ENCODE results near the gene HBE1.
"Not testable (repeated sequence)": the region's sequence is repeated elsewhere in the genome, so short reads cannot be mapped to it uniquely, and the experiment has no call there.

HBE1 gene

DNA sequence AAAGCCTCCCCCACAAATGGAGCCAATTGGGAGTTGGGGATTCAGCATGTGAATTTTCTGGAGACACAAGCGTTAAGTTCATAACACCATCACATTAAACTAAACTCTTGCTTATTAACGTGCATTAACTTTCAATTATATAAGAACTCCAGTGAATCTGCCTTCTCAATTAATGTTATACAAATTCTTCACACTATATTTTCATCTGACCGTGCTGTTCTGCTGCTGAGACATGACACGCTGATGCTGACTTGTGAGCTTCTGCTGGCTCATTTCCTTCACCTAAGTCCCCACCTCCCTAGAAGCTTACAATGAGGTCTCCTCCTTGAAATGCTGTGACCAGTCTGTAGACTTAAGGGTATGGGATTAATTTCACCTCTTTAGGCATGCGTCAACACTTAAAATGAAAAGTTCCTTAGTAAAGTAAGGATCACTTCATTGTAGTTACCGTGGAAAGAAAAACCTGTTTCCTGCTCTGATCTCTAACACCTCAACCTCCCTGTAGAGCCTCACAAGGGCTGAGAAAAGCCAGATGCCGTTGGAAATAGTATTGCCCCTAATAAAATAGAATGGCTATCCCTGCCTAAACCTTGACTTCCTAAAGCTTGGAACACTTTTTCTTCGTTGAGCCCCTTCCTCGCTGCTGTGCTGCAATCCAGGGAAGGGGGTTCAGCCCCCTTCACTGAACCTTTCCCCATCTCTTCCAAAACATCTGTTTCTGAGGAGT is 17.4 kb downstream of the HBE1 start:
- ChIA-PET CTCF (no interaction called here), POLR2A (no interaction called here)
- TF ChIP-seq, protein P1, sequence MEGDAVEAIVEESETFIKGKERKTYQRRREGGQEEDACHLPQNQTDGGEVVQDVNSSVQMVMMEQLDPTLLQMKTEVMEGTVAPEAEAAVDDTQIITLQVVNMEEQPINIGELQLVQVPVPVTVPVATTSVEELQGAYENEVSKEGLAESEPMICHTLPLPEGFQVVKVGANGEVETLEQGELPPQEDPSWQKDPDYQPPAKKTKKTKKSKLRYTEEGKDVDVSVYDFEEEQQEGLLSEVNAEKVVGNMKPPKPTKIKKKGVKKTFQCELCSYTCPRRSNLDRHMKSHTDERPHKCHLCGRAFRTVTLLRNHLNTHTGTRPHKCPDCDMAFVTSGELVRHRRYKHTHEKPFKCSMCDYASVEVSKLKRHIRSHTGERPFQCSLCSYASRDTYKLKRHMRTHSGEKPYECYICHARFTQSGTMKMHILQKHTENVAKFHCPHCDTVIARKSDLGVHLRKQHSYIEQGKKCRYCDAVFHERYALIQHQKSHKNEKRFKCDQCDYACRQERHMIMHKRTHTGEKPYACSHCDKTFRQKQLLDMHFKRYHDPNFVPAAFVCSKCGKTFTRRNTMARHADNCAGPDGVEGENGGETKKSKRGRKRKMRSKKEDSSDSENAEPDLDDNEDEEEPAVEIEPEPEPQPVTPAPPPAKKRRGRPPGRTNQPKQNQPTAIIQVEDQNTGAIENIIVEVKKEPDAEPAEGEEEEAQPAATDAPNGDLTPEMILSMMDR (IDR thresholded peaks at IDR 0.05; ENCODE audit: insufficient read depth, low read length, missing control alignments): no peak
- no peak for DNase-seq (ENCODE audit: low read depth, low spot score)
- H3K4me3 ChIP-seq (ENCODE audit: low read depth, low read length): no peak overlapping the region

DNA sequence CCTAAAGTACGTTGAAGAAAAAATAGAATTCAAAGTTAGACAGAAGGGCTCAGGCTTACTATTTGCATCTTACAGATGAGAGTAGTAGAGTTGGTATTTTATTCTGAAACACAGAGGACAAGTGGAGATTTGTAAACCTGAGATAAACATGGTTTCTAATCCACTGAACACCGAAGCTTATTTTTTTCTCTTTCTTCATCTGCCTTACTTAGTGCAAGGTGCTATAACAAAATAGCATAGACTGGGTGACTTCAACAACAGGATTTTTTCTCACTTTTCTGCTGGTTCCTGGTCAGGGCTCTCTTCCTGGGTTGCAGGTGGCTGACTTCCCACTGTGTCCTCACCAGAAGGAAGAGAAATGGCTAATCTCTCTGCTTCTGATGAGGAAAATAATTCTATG is 18.0 kb downstream of the HBE1 start:
- no peak for DNase-seq (ENCODE audit: low read depth, low spot score)
- CTCF ChIA-PET: no interaction called here
- TF ChIP-seq, protein P1 (IDR thresholded peaks at IDR 0.05; ENCODE audit: insufficient read depth, low read length, missing control alignments): no peak
- no peak overlapping the region for H3K4me3 ChIP-seq (ENCODE audit: low read depth, low read length)
- POLR2A ChIA-PET: no interaction called here

- no peak for DNase-seq (ENCODE audit: low read depth, low spot score)
- CTCF ChIA-PET: no interaction called here
- POLR2A ChIA-PET: interaction anchor here (0.6 kb wide), 1 partner anchor 29 kb away, joined by 3 read pairs; no protein-coding TSS in a partner anchor
- no peak overlapping the region for H3K4me3 ChIP-seq (ENCODE audit: low read depth, low read length)
- TF ChIP-seq, protein P1 (IDR thresholded peaks at IDR 0.05; ENCODE audit: insufficient read depth, low read length, missing control alignments): no peak
Observed at GRCh38 chr11:5250543-5251204, 19.1 kb downstream of the HBE1 start.

- POLR2A ChIA-PET; H3K4me3 ChIP-seq (ENCODE audit: low read depth, low read length); DNase-seq (ENCODE audit: low read depth, low spot score); CTCF ChIA-PET: not testable (repeated sequence)
Observed at GRCh38 chr11:5249807-5250396, 19.8 kb downstream of the HBE1 start, which contains the start of gene HBG1. HBG1 (minus strand) TSS chr11:5249857; CDS start chr11:5249804, 53 bp downstream.

GRCh38 chr11:5248498-5248897 is 21.2 kb downstream of the HBE1 start:
- DNase-seq (ENCODE audit: low read depth, low spot score); H3K4me3 ChIP-seq (ENCODE audit: low read depth, low read length); CTCF ChIA-PET; POLR2A ChIA-PET: not testable (repeated sequence)

DNA sequence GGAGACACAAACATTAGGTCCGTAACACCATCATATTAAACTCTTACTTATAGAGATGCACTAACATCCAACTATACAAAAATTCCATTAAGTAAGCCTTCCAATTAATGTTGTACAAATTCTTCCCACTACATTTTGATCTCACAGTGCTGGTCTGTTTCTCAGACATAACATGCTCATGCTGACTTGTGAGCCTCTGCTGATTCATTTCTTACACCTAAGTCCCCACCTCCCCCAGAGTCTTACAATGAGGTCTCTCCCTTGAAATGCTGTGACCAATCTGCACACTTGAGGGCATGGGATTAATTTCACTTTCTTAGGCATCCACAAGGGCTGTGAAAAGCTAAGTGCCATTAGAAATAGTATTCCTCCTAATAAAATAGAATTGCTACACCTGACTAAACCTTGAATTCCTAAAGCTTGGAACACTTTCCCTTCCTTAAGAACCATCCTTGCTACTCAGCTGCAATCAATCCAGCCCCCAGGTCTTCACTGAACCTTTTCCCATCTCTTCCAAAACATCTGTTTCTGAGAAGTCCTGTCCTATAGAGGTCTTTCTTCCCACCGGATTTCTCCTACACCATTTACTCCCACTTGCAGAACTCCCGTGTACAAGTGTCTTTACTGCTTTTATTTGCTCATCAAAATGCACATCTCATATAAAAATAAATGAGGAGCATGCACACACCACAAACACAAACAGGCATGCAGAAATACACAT is 22.1 kb downstream of the HBE1 start:
- DNase-seq (ENCODE audit: low read depth, low spot score): no peak
- CTCF ChIA-PET: no interaction called here
- H3K4me3 ChIP-seq (ENCODE audit: low read depth, low read length): no peak overlapping the region
- TF ChIP-seq, protein P1 (IDR thresholded peaks at IDR 0.05; ENCODE audit: insufficient read depth, low read length, missing control alignments): no peak
- POLR2A ChIA-PET: no interaction called here
